H1 (cell line): ENCODE data around the gene GPR160. TPM values are rescaled to one million over a fixed set of nuclear protein-coding genes. Genes with fewer than 3 reads are reported as not detected.

Experiments
- CTCF ChIA-PET: fragments of 300-600 bp; sonication (Branson Sonifier 250); formaldehyde crosslinking; loops from one replicate; lab custom pipeline; 2021; ENCODE audit not compliant: partially characterized antibody; lab: Charles Lee
- POLR2A ChIA-PET: fragments of 300-600 bp; sonication (Branson Sonifier 250); formaldehyde crosslinking; loops from one replicate; lab custom pipeline; 2021; ENCODE audit warnings: inconsistent platforms; ENCODE audit not compliant: partially characterized antibody; lab: Charles Lee
- DNase-seq, 2 experiments: peaks; one replicate each; pipeline versions ENCODE4 v3.0.0 to v3.0.0-alpha.2; 2010 to 2022; ENCODE audit warnings: low spot score in 2 of 2, low read depth in 1 of 2, mixed read lengths in 1 of 2
- FAIRE-seq: peaks from 2 replicates; lab custom pipeline; 2011; peaks lifted over from hg19 to GRCh38; lab: Jason Lieb, UNC
- H2AFZ ChIP-seq: 2 replicates; pipeline ENCODE4 v1.8.1; 2012; ENCODE audit warnings: low read length, inconsistent platforms
- H2AK5ac ChIP-seq: 2 replicates; pipeline ENCODE4 v1.6.1; 2013; ENCODE audit warnings: low read depth, low read length
- H2BK120ac ChIP-seq: replicated peaks from 2 replicates; pipeline ENCODE3; 2013; ENCODE audit warnings: low read depth, low read length, inconsistent platforms
- H2BK12ac ChIP-seq: 2 replicates; pipeline ENCODE4 v1.6.1; 2013; ENCODE audit warnings: low read depth, low read length
- H2BK15ac ChIP-seq: 2 replicates; pipeline ENCODE4 v1.6.1; 2013; ENCODE audit warnings: low read length
- H2BK20ac ChIP-seq: 2 replicates; pipeline ENCODE4 v1.6.1; 2013; ENCODE audit warnings: low read length
- H2BK5ac ChIP-seq: 2 replicates; pipeline ENCODE4 v1.6.1; 2013; ENCODE audit warnings: low read depth, low read length
- H3K14ac ChIP-seq: 2 replicates; pipeline ENCODE4 v1.6.1; 2013; ENCODE audit warnings: inconsistent platforms; ENCODE audit not compliant: insufficient read length
- H3K18ac ChIP-seq: 2 replicates; pipeline ENCODE4 v1.6.1; 2013; ENCODE audit warnings: low read length; ENCODE audit errors: extremely low read depth
- H3K23ac ChIP-seq: 2 replicates; pipeline ENCODE4 v1.6.1; 2013; ENCODE audit warnings: inconsistent platforms; ENCODE audit not compliant: insufficient read length
- H3K23me2 ChIP-seq: 2 replicates; pipeline ENCODE4 v1.6.1; 2013; ENCODE audit warnings: low read depth, low read length
- H3K27ac ChIP-seq: 2 replicates; pipeline ENCODE4 v1.6.1; 2011; ENCODE audit warnings: low read depth, low read length, inconsistent platforms
- H3K27me3 ChIP-seq, 4 experiments: replicated peaks in 1 of 4; 1 replicate in 1 of 4; 2 replicates in 3 of 4; pipeline versions ENCODE4 v1.6.1 to v1.8.1; 2011 to 2013; ENCODE audit warnings: low read length in 3 of 4, mild to moderate bottlenecking in 3 of 4, inconsistent platforms in 2 of 4, mixed read lengths in 2 of 4, moderate library complexity in 1 of 4; ENCODE audit not compliant: control insufficient read depth in 3 of 4, insufficient read depth in 3 of 4; ENCODE audit errors: extremely low read depth in 1 of 4
- H3K36me3 ChIP-seq, 4 experiments: 2 replicates each; pipeline versions ENCODE4 v1.6.1 to v1.8.1; 2011 to 2013; ENCODE audit warnings: mild to moderate bottlenecking in 4 of 4, low read length in 3 of 4, moderate library complexity in 2 of 4, control low read depth in 1 of 4, inconsistent platforms in 1 of 4; ENCODE audit not compliant: insufficient read depth in 4 of 4, control insufficient read depth in 2 of 4
- H3K4ac ChIP-seq: replicated peaks from 2 replicates; pipeline ENCODE3; 2013; ENCODE audit warnings: low read length, low read depth, mixed read lengths, inconsistent platforms; ENCODE audit not compliant: insufficient read length
- H3K4me1 ChIP-seq, 4 experiments: replicated peaks in 1 of 4; 1 replicate in 1 of 4; 2 replicates in 3 of 4; pipeline versions ENCODE4 v1.6.1 to v1.8.1; 2011 to 2013; ENCODE audit warnings: low read length in 3 of 4, inconsistent platforms in 2 of 4, mixed read lengths in 1 of 4; ENCODE audit not compliant: insufficient read depth in 4 of 4, control insufficient read depth in 3 of 4
- H3K4me2 ChIP-seq, 2 experiments: 2 replicates each; pipeline versions ENCODE4 v1.6.1 to v1.8.1; 2011 to 2013; ENCODE audit warnings: low read depth in 2 of 2, low read length in 2 of 2, control low read depth in 1 of 2, inconsistent platforms in 1 of 2, mild to moderate bottlenecking in 1 of 2; ENCODE audit not compliant: insufficient read depth in 1 of 2
- H3K4me3 ChIP-seq, 4 experiments: fragments of 200-600, 300-600 bp in 1 of 4; sonication (generic), shearing (Covaris generic), sonication (Bioruptor Twin) in 1 of 4; 2 replicates each; pipeline versions ENCODE4 v1.5.1 to v1.8.1; 2011 to 2016; ENCODE audit warnings: low read length in 4 of 4, low read depth in 3 of 4, control low read depth in 2 of 4, inconsistent platforms in 2 of 4, mild to moderate bottlenecking in 2 of 4, mixed read lengths in 1 of 4, moderate library complexity in 1 of 4; ENCODE audit not compliant: insufficient read depth in 2 of 4; ENCODE audit errors: extremely low read depth in 1 of 4
- H3K56ac ChIP-seq: replicated peaks from 2 replicates; pipeline ENCODE3; 2013; ENCODE audit warnings: low read depth, mild to moderate bottlenecking, mixed read lengths, low read length, inconsistent platforms; ENCODE audit not compliant: insufficient read length
- H3K79me1 ChIP-seq: 2 replicates; pipeline ENCODE4 v1.6.1; 2013; ENCODE audit warnings: low read depth, low read length, control low read depth
- H3K79me2 ChIP-seq, 2 experiments: 2 replicates each; pipeline versions ENCODE4 v1.6.1 to v1.8.1; 2012 to 2013; ENCODE audit warnings: low read length in 2 of 2, mild to moderate bottlenecking in 2 of 2, inconsistent platforms in 1 of 2; ENCODE audit not compliant: insufficient read depth in 2 of 2, control insufficient read depth in 1 of 2
- H3K9ac ChIP-seq, 4 experiments: replicated peaks in 1 of 4; 1 replicate in 1 of 4; 2 replicates in 3 of 4; pipeline versions ENCODE4 v1.6.1 to v1.8.1; 2011 to 2013; ENCODE audit warnings: low read depth in 3 of 4, low read length in 3 of 4, control low read depth in 2 of 4, mild to moderate bottlenecking in 2 of 4, moderate library complexity in 2 of 4, inconsistent platforms in 1 of 4; ENCODE audit errors: extremely low read depth in 1 of 4
- H3K9me3 ChIP-seq, 2 experiments: 2 replicates each; pipeline versions ENCODE4 v1.6.1 to v1.8.1; 2012 to 2013; ENCODE audit warnings: mild to moderate bottlenecking in 2 of 2, moderate library complexity in 2 of 2, control low read depth in 1 of 2, inconsistent platforms in 1 of 2, low read depth in 1 of 2, low read length in 1 of 2, mixed read lengths in 1 of 2; ENCODE audit not compliant: insufficient read depth in 2 of 2
- H4K20me1 ChIP-seq, 2 experiments: replicated peaks in 1 of 2; 2 replicates each; pipeline versions ENCODE3 to v1.8.1; 2011 to 2013; ENCODE audit warnings: inconsistent platforms in 2 of 2, low read length in 2 of 2, mild to moderate bottlenecking in 1 of 2; ENCODE audit not compliant: insufficient read depth in 2 of 2, control insufficient read depth in 1 of 2
- H4K5ac ChIP-seq: 2 replicates; pipeline ENCODE4 v1.6.1; 2013; ENCODE audit warnings: low read length, low read depth, mixed read lengths, inconsistent platforms; ENCODE audit not compliant: insufficient read length
- H4K8ac ChIP-seq: 2 replicates; pipeline ENCODE4 v1.8.0; 2013; ENCODE audit warnings: mild to moderate bottlenecking, moderate library complexity, low read length, inconsistent platforms; ENCODE audit not compliant: insufficient read depth; ENCODE audit errors: extremely low read depth
- H4K91ac ChIP-seq: replicated peaks from 2 replicates; pipeline ENCODE3; 2013; ENCODE audit warnings: low read length, mixed read lengths, inconsistent platforms; ENCODE audit not compliant: insufficient read length
- RNF2 ChIP-seq: fragments of 200-900, 300-1000 bp; sonication (generic); IDR thresholded peaks from 2 replicates; pipeline ENCODE4 v1.7.1; 2016; ENCODE audit warnings: borderline replicate concordance, low read depth, mild to moderate bottlenecking, antibody characterized with exemption, low read length; ENCODE audit not compliant: poor library complexity, severe bottlenecking; ENCODE audit errors: missing control alignments
- WGBS, 2 experiments: shearing (Covaris generic) in 1 of 2; methylation state at CpG; one replicate each; pipeline versions ENCODE4 v1.1.6 to v1.1.7; 2013 to 2015; ENCODE audit warnings: low lambda C conversion rate in 2 of 2, mixed read lengths in 2 of 2, inconsistent platforms in 1 of 2, low coverage in 1 of 2, missing lambda C conversion rate in 1 of 2; ENCODE audit not compliant: insufficient replicate concordance in 2 of 2, insufficient coverage in 1 of 2, insufficient read length in 1 of 2; ENCODE audit errors: extremely low coverage in 1 of 2, missing lambda C conversion rate in 1 of 2; 5-methylcytosine and 5-hydroxymethylcytosine counted together
- polyA plus RNA-seq, 7 experiments: library from polyadenylated mRNA; depleted of rRNA in 3 of 7; stranded (reverse) in 5 of 7; unstranded in 2 of 7; fragments of >200 nt in 5 of 7; fragments of 200-250 nt in 2 of 7; gene quantifications; 1 replicate in 5 of 7; 2 replicates in 1 of 7; 4 replicates in 1 of 7; pipeline versions ENCODE4 v1.2.1 to v1.2.3, GENCODE V29; 2011 to 2013; ENCODE audit warnings: missing spikeins in 2 of 7, mixed read lengths in 2 of 7
- total RNA-seq: library from RNA; stranded (reverse); fragmentation: NEBNext Ultra II Directional; extraction: Animal tissue kit (Norgen Biotek cat#: 25700); gene quantifications from 2 replicates; pipeline ENCODE4 v1.2.1, GENCODE V29; 2021

Gene GPR160
- total and polyA plus RNA-seq, 2 of the 8 experiments (the other 6 are each of a cell fraction or from before 2014, with no cell fraction given), result 14.3 to 16.6 TPM

GRCh38 chr3:170079536-170080165, 41.9 kb downstream of the GPR160 start:
- POLR2A ChIA-PET, result interaction anchor here (0.6 to 1.3 kb wide), 5 partner anchors 8 to 237 kb away, joined by 3 to 7 read pairs (median 4); no protein-coding TSS in a partner anchor

More at GRCh38 chr3:170079536-170080165, 41.9 kb downstream of the GPR160 start:
- H3K14ac ChIP-seq, result no peak overlapping the region
- no peak overlapping the region for H2BK120ac ChIP-seq
- H3K79me2 ChIP-seq, result no peaks in the 10 kb centered on the region
- no peak overlapping the region for H3K18ac ChIP-seq
- no peak for DNase-seq
- no peak overlapping the region for H2BK5ac ChIP-seq
- no peak for FAIRE-seq
- no peak overlapping the region for H2BK12ac ChIP-seq
- peaks cover 0 to 2% (median 0%) of the 10 kb centered on the region in 4 experiments; a peak in 1 of 8 replicates for H3K36me3 ChIP-seq
- H4K91ac ChIP-seq, result no peak overlapping the region
- no peak overlapping the region for H4K8ac ChIP-seq
- H3K27ac ChIP-seq, result no peak overlapping the region
- no peak overlapping the region for H3K4me3 ChIP-seq
- 85% methylated on average over 2 of the region's 2 CpGs; no CpG with 5 or more reads in 1 of the 2 experiments for WGBS, 2 experiments
- no peak overlapping the region; a peak in 1 of 7 replicates for H3K9ac ChIP-seq
- no peak overlapping the region for H3K56ac ChIP-seq
- H4K5ac ChIP-seq, result no peak overlapping the region
- H3K79me1 ChIP-seq, result no peaks in the 10 kb centered on the region
- no peak overlapping the region for H2BK20ac ChIP-seq
- no peak overlapping the region for H2AFZ ChIP-seq
- CTCF ChIA-PET, result interaction anchor here (0.6 to 4.5 kb wide), 14 partner anchors 7 to 369 kb away, joined by 3 to 34 read pairs (median 6); no protein-coding TSS in a partner anchor
- no peaks in the 10 kb centered on the region for H3K23me2 ChIP-seq
- H2BK15ac ChIP-seq, result no peak overlapping the region
- no peak overlapping the region for H3K4ac ChIP-seq
- no peak for TF ChIP-seq RNF2
- H3K9me3 ChIP-seq, result no peaks in the 10 kb centered on the region
- no peaks in the 10 kb centered on the region for H4K20me1 ChIP-seq
- no peak overlapping the region for H3K4me2 ChIP-seq
- no peak overlapping the region for H2AK5ac ChIP-seq
- H3K4me1 ChIP-seq, result peaks cover 0 to 2% (median 0%) of the 10 kb centered on the region in 4 experiments; a peak in 1 of 7 replicates
- H3K23ac ChIP-seq, result no peak overlapping the region
- H3K27me3 ChIP-seq, result no peaks in the 10 kb centered on the region
